ENCODE data around the gene BAMBI.
A peak's percentile ranks its signal among the peaks of the same experiment; 100 is the strongest.

Gene BAMBI

GRCh38 chr10:28676968-28677887 lies at the start of gene BAMBI:
BAMBI (plus strand) TSS chr10:28677521; CDS start chr10:28677898, 377 bp downstream.
- peaks cover 5% of the 10 kb centered on the region for H3K27me3 ChIP-seq (ENCODE audit: insufficient read depth, low read length, poor library complexity)
- DNase-seq = no peak

GRCh38 chr10:28628184-28628893 lies 49.0 kb upstream of the BAMBI start:
- Histone ChIP-seq H3K9ac (ENCODE audit: low read depth, low read length) (no peak overlapping the region), H3K9me3 (ENCODE audit: insufficient read depth, low read length, severe bottlenecking) (no peaks in the 10 kb centered on the region), H2AFZ (ENCODE audit: low read depth, low read length) (no peak overlapping the region), H3K79me2 (ENCODE audit: insufficient read depth, low read length) (no peaks in the 10 kb centered on the region), H3K36me3 (ENCODE audit: insufficient read depth, low read length) (no peaks in the 10 kb centered on the region), H3K4me1 (ENCODE audit: insufficient read depth, low read length) (no peaks in the 10 kb centered on the region), H3K4me2 (ENCODE audit: insufficient read depth, low read length) (no peak overlapping the region), H3K4me3 (ENCODE audit: low read depth in 1 of 2, low read length in 2 of 2) (no peak overlapping the region), H3K27ac (ENCODE audit: low read length) (no peak overlapping the region), H3K27me3 (ENCODE audit: insufficient read depth, low read length, poor library complexity) (peaks cover 6% of the 10 kb centered on the region), H4K20me1 (ENCODE audit: insufficient read depth, low read length) (0 out of 2 replicates have a peak, but pooled peaks cover 4% of the 10 kb centered on the region)
- ATAC-seq (ENCODE audit: insufficient read depth, low read depth) = peak; percentile 86
- TF ChIP-seq EZH2 (IDR thresholded peaks at IDR 0.05; ENCODE audit: borderline replicate concordance, low read depth, low read length, severe bottlenecking) = no peak
- peak; percentile 92 for TF ChIP-seq CTCF (IDR thresholded peaks at IDR 0.05; ENCODE audit: borderline replicate concordance, extremely low read depth, low read length, poor library complexity, severe bottlenecking)
- DNase-seq = peak; percentile 71

More at GRCh38 chr10:28676968-28677887, at the start of gene BAMBI:
- no peak for TF ChIP-seq EZH2 (IDR thresholded peaks at IDR 0.05; ENCODE audit: borderline replicate concordance, low read depth, low read length, severe bottlenecking)
- TF ChIP-seq CTCF (IDR thresholded peaks at IDR 0.05; ENCODE audit: borderline replicate concordance, extremely low read depth, low read length, poor library complexity, severe bottlenecking) = no peak
- H3K4me2 ChIP-seq (ENCODE audit: insufficient read depth, low read length) = no peak within 1 kb of the TSS
- H3K79me2 ChIP-seq (ENCODE audit: insufficient read depth, low read length) = no peaks in the 10 kb centered on the region
- no peaks in the 10 kb centered on the region for H3K36me3 ChIP-seq (ENCODE audit: insufficient read depth, low read length)
- H4K20me1 ChIP-seq (ENCODE audit: insufficient read depth, low read length) = no peaks in the 10 kb centered on the region
- no peaks in the 10 kb centered on the region for H3K9me3 ChIP-seq (ENCODE audit: insufficient read depth, low read length, severe bottlenecking)
- no peak within 1 kb of the TSS for H3K4me3 ChIP-seq (ENCODE audit: low read depth in 1 of 2, low read length in 2 of 2)
- no peak within 1 kb of the TSS for H3K27ac ChIP-seq (ENCODE audit: low read length)
- H2AFZ ChIP-seq (ENCODE audit: low read depth, low read length) = no peak within 1 kb of the TSS
- no peaks in the 10 kb centered on the region for H3K4me1 ChIP-seq (ENCODE audit: insufficient read depth, low read length)
- no peak for ATAC-seq (ENCODE audit: insufficient read depth, low read depth)
- no peak within 1 kb of the TSS for H3K9ac ChIP-seq (ENCODE audit: low read depth, low read length)

GRCh38 chr10:28631896-28632583 lies 45.3 kb upstream of the BAMBI start:
- Histone ChIP-seq H3K4me1 (ENCODE audit: insufficient read depth, low read length) (no peaks in the 10 kb centered on the region), H4K20me1 (ENCODE audit: insufficient read depth, low read length) (0 out of 2 replicates have a peak, but pooled peaks cover 4% of the 10 kb centered on the region), H3K79me2 (ENCODE audit: insufficient read depth, low read length) (no peaks in the 10 kb centered on the region), H3K9ac (ENCODE audit: low read depth, low read length) (no peak overlapping the region), H3K27ac (ENCODE audit: low read length) (no peak overlapping the region), H3K27me3 (ENCODE audit: insufficient read depth, low read length, poor library complexity) (peaks cover 6% of the 10 kb centered on the region), H3K4me2 (ENCODE audit: insufficient read depth, low read length) (no peak overlapping the region), H3K9me3 (ENCODE audit: insufficient read depth, low read length, severe bottlenecking) (no peaks in the 10 kb centered on the region), H3K4me3 (ENCODE audit: low read depth in 1 of 2, low read length in 2 of 2) (no peak overlapping the region), H2AFZ (ENCODE audit: low read depth, low read length) (no peak overlapping the region), H3K36me3 (ENCODE audit: insufficient read depth, low read length) (no peaks in the 10 kb centered on the region)
- TF ChIP-seq CTCF (IDR thresholded peaks at IDR 0.05; ENCODE audit: borderline replicate concordance, extremely low read depth, low read length, poor library complexity, severe bottlenecking) (no peak), EZH2 (IDR thresholded peaks at IDR 0.05; ENCODE audit: borderline replicate concordance, low read depth, low read length, severe bottlenecking) (no peak)
- ATAC-seq (ENCODE audit: insufficient read depth, low read depth) (no peak), DNase-seq (no peak)

Measured in DND-41 (cell line).